ENCODE results near the gene ARHGEF28. TPM values are rescaled to one million over a fixed set of nuclear protein-coding genes. Genes with fewer than 3 reads are reported as not detected.

ARHGEF28 gene
- polyA plus RNA-seq (ENCODE audit: insufficient read length in 4 of 4), result 10 to 100 TPM; 42.0 to 57.9 (median 51.4) TPM

- DNase-seq (ENCODE audit: low read depth in 4 of 4, low spot score in 2 of 4), result peak in 3 of 4 donors; percentile 19 to 45 (median 22)
Observed at GRCh38 chr5:73625944-73626811, at the start of gene ARHGEF28. ARHGEF28 (plus strand) TSS chr5:73626196; CDS start chr5:73684852, 58,656 bp downstream.

- no peak for DNase-seq (ENCODE audit: low read depth in 4 of 4, low spot score in 2 of 4)
Observed at GRCh38 chr5:73582285-73583145, 43.5 kb upstream of the ARHGEF28 start.

GRCh38 chr5:73587923-73588322 is 38.1 kb upstream of the ARHGEF28 start:
- no peak for DNase-seq (ENCODE audit: low read depth in 4 of 4, low spot score in 2 of 4)

- peak; percentile 21 to 63 (median 53) for DNase-seq (ENCODE audit: low read depth in 4 of 4, low spot score in 2 of 4)
Observed at GRCh38 chr5:73591102-73591695, 34.8 kb upstream of the ARHGEF28 start.

GRCh38 chr5:73591698-73592501 is 34.1 kb upstream of the ARHGEF28 start:
- DNase-seq (ENCODE audit: low read depth in 4 of 4, low spot score in 2 of 4), result no peak

GRCh38 chr5:73592551-73592950 is 33.4 kb upstream of the ARHGEF28 start:
- no peak for DNase-seq (ENCODE audit: low read depth in 4 of 4, low spot score in 2 of 4)

GRCh38 chr5:73596705-73597328 is 29.2 kb upstream of the ARHGEF28 start:
- DNase-seq (ENCODE audit: low read depth in 4 of 4, low spot score in 2 of 4), result no peak

GRCh38 chr5:73599380-73599779 is 26.6 kb upstream of the ARHGEF28 start:
- no peak for DNase-seq (ENCODE audit: low read depth in 4 of 4, low spot score in 2 of 4)

- no peak for DNase-seq (ENCODE audit: low read depth in 4 of 4, low spot score in 2 of 4)
Observed at GRCh38 chr5:73603998-73604397, 22.0 kb upstream of the ARHGEF28 start.

- no peak for DNase-seq (ENCODE audit: low read depth in 4 of 4, low spot score in 2 of 4)
Observed at GRCh38 chr5:73605223-73606087, 20.5 kb upstream of the ARHGEF28 start.

- DNase-seq (ENCODE audit: low read depth in 4 of 4, low spot score in 2 of 4), result no peak
Observed at GRCh38 chr5:73606206-73606753, 19.7 kb upstream of the ARHGEF28 start.

GRCh38 chr5:73607228-73607627 is 18.8 kb upstream of the ARHGEF28 start:
- no peak for DNase-seq (ENCODE audit: low read depth in 4 of 4, low spot score in 2 of 4)

GRCh38 chr5:73612799-73613198 is 13.2 kb upstream of the ARHGEF28 start:
- no peak for DNase-seq (ENCODE audit: low read depth in 4 of 4, low spot score in 2 of 4)

GRCh38 chr5:73615085-73615484 is 10.9 kb upstream of the ARHGEF28 start:
- no peak for DNase-seq (ENCODE audit: low read depth in 4 of 4, low spot score in 2 of 4)

GRCh38 chr5:73615947-73616346 is 10.0 kb upstream of the ARHGEF28 start:
- no peak for DNase-seq (ENCODE audit: low read depth in 4 of 4, low spot score in 2 of 4)

GRCh38 chr5:73617510-73618279 is 8.3 kb upstream of the ARHGEF28 start:
- no peak for DNase-seq (ENCODE audit: low read depth in 4 of 4, low spot score in 2 of 4)

GRCh38 chr5:73619606-73620333 is 6.2 kb upstream of the ARHGEF28 start:
- DNase-seq (ENCODE audit: low read depth in 4 of 4, low spot score in 2 of 4), result no peak
